Common myeloid progenitor, CD34-positive (primary cell): ENCODE data around the gene GNG4.
A peak's percentile ranks its signal among the peaks of the same experiment; 100 is the strongest.

Experiments used
- CTCF ChIA-PET: fragments of 350-600 bp; sonication (Branson Sonifier 250); formaldehyde crosslinking; loops from one replicate; lab custom pipeline; 2021; ENCODE audit warnings: antibody characterized with exemption; lab: Charles Lee
- POLR2A ChIA-PET: fragments of 350-600 bp; sonication (Branson Sonifier 250); formaldehyde crosslinking; loops from one replicate; lab custom pipeline; 2021; ENCODE audit warnings: antibody characterized with exemption; lab: Charles Lee
- DNase-seq, 3 donors: peaks; one replicate each; pipeline versions ENCODE4 v3.0.0 to v3.0.0-alpha.2; 2013
- H3K27ac ChIP-seq, 2 experiments: 1 replicate in 1 of 2; 2 replicates in 1 of 2; pipeline ENCODE4 v1.7.0; 2013; ENCODE audit warnings: inconsistent platforms in 2 of 2, low read length in 2 of 2, mild to moderate bottlenecking in 2 of 2, low read depth in 1 of 2, moderate library complexity in 1 of 2; ENCODE audit not compliant: severe bottlenecking in 2 of 2, insufficient read depth in 1 of 2, poor library complexity in 1 of 2
- H3K27me3 ChIP-seq, 5 experiments: replicated peaks in 2 of 5; 1 replicate in 3 of 5; 2 replicates in 2 of 5; pipeline versions ENCODE4 v1.6.1 to v1.7.0; 2013; ENCODE audit warnings: low read length in 4 of 5, mild to moderate bottlenecking in 2 of 5, moderate library complexity in 2 of 5, inconsistent platforms in 1 of 5; ENCODE audit not compliant: insufficient read depth in 5 of 5, control insufficient read depth in 4 of 5
- H3K36me3 ChIP-seq, 4 experiments: 1 replicate in 2 of 4; 2 replicates in 2 of 4; pipeline versions ENCODE4 v1.6.1 to v1.7.0; 2013; ENCODE audit warnings: low read length in 3 of 4, control low read depth in 1 of 4, mild to moderate bottlenecking in 1 of 4; ENCODE audit not compliant: control insufficient read depth in 4 of 4, insufficient read depth in 4 of 4
- H3K4me1 ChIP-seq, 4 experiments: 1 replicate in 3 of 4; 2 replicates in 1 of 4; pipeline versions ENCODE4 v1.6.1 to v1.7.1; 2013; ENCODE audit warnings: low read length in 3 of 4, mild to moderate bottlenecking in 3 of 4, control low read depth in 1 of 4, inconsistent platforms in 1 of 4, moderate library complexity in 1 of 4; ENCODE audit not compliant: control insufficient read depth in 4 of 4, insufficient read depth in 4 of 4; ENCODE audit errors: control extremely low read depth in 1 of 4
- H3K4me3 ChIP-seq, 7 experiments: 1 replicate in 4 of 7; 2 replicates in 3 of 7; pipeline versions ENCODE4 v1.5.1 to v1.7.0; 2013; ENCODE audit warnings: mild to moderate bottlenecking in 7 of 7, low read length in 6 of 7, moderate library complexity in 6 of 7, inconsistent platforms in 2 of 7, low read depth in 2 of 7, control low read depth in 1 of 7; ENCODE audit not compliant: insufficient read depth in 4 of 7, control insufficient read depth in 1 of 7; ENCODE audit errors: extremely low read depth in 1 of 7
- H3K9me3 ChIP-seq, 5 experiments: 1 replicate in 4 of 5; 2 replicates in 1 of 5; pipeline versions ENCODE4 v1.6.1 to v1.7.1; 2013; ENCODE audit warnings: low read length in 4 of 5, mild to moderate bottlenecking in 2 of 5, inconsistent platforms in 1 of 5, low read depth in 1 of 5, moderate library complexity in 1 of 5; ENCODE audit not compliant: control insufficient read depth in 4 of 5, insufficient read depth in 2 of 5; ENCODE audit errors: control extremely low read depth in 1 of 5
- WGBS: methylation state at CpG from one replicate; pipeline ENCODE4 v1.1.5; 2013; ENCODE audit not compliant: insufficient coverage; 5-methylcytosine and 5-hydroxymethylcytosine counted together

GNG4 gene

GRCh38 chr1:235507623-235508022, 142.0 kb downstream of the GNG4 start:
- H3K4me3 ChIP-seq: no peak overlapping the region
- POLR2A ChIA-PET: no interaction called here
- H3K27ac ChIP-seq: no peak overlapping the region
- WGBS: 95% methylated on average over 2 of the region's 3 CpGs
- no peaks in the 10 kb centered on the region for H3K9me3 ChIP-seq
- peaks cover 5 to 21% (median 12%) of the 10 kb centered on the region in 4 experiments for H3K4me1 ChIP-seq
- peaks cover 0 to 4% (median 4%) of the 10 kb centered on the region in 5 experiments for H3K27me3 ChIP-seq
- no peak for DNase-seq
- CTCF ChIA-PET: interaction anchor here (2.7 kb wide), 1 partner anchor 94 kb away, joined by 10 read pairs; no protein-coding TSS in a partner anchor
- no peaks in the 10 kb centered on the region for H3K36me3 ChIP-seq

DNA sequence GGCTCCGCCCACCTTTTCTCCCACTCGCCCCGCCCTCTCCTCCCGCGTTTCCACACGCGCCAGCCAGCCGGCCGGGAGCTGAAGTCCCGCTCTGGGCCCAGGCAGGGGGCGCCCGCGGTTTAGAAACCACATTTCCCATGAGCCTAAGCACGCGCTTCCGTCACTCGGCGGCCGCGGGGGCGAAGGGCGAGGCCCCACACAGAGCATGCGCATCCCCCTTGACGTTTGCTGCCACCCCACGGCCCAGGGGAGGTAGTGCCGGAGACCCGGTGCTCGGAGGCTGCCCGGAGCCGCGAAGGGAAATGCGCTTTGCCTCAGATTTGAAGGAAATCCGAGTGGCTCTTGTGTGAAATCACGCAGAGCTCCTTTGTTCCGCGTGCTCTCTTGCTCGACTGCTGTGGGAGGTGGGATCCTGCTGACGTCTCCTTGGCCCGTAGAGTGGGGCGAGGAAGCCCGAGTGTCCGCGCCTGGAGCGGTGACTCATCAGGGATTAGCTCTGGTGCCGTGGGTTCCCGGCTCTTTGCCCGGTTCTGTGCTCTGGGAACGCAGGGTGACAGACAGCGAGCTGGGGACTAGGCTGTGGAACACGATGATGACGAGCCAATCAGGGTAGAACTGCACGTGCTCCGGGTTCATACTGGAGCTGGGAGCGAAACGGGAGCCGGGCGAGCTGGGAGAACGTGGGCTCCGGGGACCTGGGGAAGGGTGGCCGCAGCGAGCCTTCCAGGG, 144.9 kb downstream of the GNG4 start:
- H3K4me3 ChIP-seq: peak overlapping the region; percentile 52 to 95 (median 76)
- H3K4me1 ChIP-seq: peaks cover 5 to 26% (median 15%) of the 10 kb centered on the region in 4 experiments
- WGBS: 0% methylated on average over 51 of the region's 61 CpGs
- peaks cover 0 to 4% (median 0%) of the 10 kb centered on the region in 5 experiments for H3K27me3 ChIP-seq
- peak overlapping the region in 1 of 2 experiments; percentile 77 for H3K27ac ChIP-seq
- peak; percentile 99 for DNase-seq
- CTCF ChIA-PET: interaction anchor here (0.5 to 1.4 kb wide), 9 partner anchors 9 to 468 kb away, joined by 3 to 4 read pairs (median 3); no protein-coding TSS in a partner anchor
- no peaks in the 10 kb centered on the region for H3K9me3 ChIP-seq
- POLR2A ChIA-PET: interaction anchor here (0.6 to 0.7 kb wide), 2 partner anchors 450 to 660 kb away, joined by 3 to 5 read pairs; no protein-coding TSS in a partner anchor
- no peaks in the 10 kb centered on the region for H3K36me3 ChIP-seq

DNA sequence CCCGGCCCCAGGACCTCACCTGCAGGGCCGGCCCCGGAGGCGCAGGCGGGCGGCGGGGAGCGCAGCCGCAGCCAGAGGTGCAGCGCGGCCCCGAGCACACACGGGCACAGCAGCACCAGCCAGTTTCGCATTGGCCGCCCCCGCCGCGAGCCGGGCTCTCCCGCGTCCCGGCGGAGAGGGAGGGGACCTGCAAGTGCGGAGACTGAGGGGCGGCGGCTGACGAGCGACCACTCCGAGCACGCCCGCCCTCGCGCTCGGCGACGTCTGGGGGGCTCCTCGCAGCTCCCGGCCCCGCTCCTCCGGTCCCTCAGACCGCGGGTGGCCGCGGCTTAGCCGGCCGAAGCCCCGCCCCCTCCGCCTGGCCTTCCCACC, 145.5 kb downstream of the GNG4 start, which contains the start of gene B3GALNT2:
B3GALNT2 (minus strand) TSS at position 331 of the 372 bp plus-strand sequence; CDS start at position 131, 200 bp downstream.
- ChIA-PET CTCF (interaction anchor here (0.5 to 1.3 kb wide), 3 partner anchors 88 to 455 kb away, joined by 3 to 4 read pairs (median 3); no protein-coding TSS in a partner anchor), POLR2A (interaction anchor here (0.6 to 0.7 kb wide), 2 partner anchors 451 to 659 kb away, joined by 3 to 5 read pairs; no protein-coding TSS in a partner anchor)
- H3K4me1 ChIP-seq: peaks cover 5 to 26% (median 15%) of the 10 kb centered on the region in 4 experiments
- DNase-seq: no peak
- peak within 1 kb of the TSS; percentile 52 to 95 (median 76) for H3K4me3 ChIP-seq
- peaks cover 0 to 4% (median 0%) of the 10 kb centered on the region in 5 experiments for H3K27me3 ChIP-seq
- H3K9me3 ChIP-seq: no peaks in the 10 kb centered on the region
- no peaks in the 10 kb centered on the region for H3K36me3 ChIP-seq
- peak within 1 kb of the TSS in 1 of 2 experiments; percentile 77 for H3K27ac ChIP-seq
- WGBS: 0% methylated on average over 33 of the region's 48 CpGs

DNA sequence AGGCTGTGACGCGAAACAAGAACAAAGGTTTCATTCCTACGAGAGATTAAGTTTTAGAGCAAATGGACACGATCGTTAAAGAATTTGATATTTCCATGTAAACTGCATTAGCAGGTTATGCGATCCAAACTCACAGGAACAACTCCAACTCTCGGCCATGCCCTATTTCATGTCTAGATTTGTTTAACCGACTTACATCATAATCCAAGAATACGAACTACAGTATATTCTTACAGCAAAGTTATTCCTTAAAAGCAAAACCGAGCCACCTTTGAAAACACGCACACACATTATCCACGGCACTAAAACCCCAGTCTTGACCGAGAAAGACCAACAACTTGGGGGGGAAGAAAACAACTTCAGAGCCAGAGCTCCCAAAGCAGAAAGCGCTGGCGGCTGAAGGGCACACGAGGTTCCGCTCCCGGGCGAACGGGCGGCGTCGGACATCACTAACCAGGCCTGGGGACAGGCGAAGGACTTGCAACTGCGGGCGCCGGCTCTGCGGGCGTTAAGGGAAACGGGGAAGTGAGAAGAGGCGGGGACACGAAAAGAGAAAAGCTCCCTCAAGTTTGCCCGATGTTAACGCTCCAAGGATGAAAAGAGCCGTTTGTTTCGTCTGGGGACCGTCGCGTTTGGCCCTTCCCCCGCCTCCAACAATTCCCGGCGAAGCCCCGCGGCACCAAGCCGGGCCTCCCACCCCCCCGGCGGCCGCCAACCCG, 146.0 kb downstream of the GNG4 start:
- ChIA-PET CTCF (interaction anchor here (1.2 kb wide), 1 partner anchor 10 kb away, joined by 3 read pairs; no protein-coding TSS in a partner anchor), POLR2A (interaction anchor here (0.9 kb wide), 1 partner anchor 10 kb away, joined by 3 read pairs; no protein-coding TSS in a partner anchor)
- H3K4me1 ChIP-seq: peaks cover 5 to 26% (median 15%) of the 10 kb centered on the region in 4 experiments
- under 1% methylated on average over 44 of the region's 49 CpGs for WGBS
- peaks cover 0 to 4% (median 0%) of the 10 kb centered on the region in 5 experiments for H3K27me3 ChIP-seq
- H3K36me3 ChIP-seq: no peaks in the 10 kb centered on the region
- H3K9me3 ChIP-seq: no peaks in the 10 kb centered on the region
- peak overlapping the region; percentile 52 to 95 (median 76) for H3K4me3 ChIP-seq
- DNase-seq: peak; percentile 46 to 72 (median 65)
- H3K27ac ChIP-seq: peak overlapping the region in 1 of 2 experiments; percentile 61

DNA sequence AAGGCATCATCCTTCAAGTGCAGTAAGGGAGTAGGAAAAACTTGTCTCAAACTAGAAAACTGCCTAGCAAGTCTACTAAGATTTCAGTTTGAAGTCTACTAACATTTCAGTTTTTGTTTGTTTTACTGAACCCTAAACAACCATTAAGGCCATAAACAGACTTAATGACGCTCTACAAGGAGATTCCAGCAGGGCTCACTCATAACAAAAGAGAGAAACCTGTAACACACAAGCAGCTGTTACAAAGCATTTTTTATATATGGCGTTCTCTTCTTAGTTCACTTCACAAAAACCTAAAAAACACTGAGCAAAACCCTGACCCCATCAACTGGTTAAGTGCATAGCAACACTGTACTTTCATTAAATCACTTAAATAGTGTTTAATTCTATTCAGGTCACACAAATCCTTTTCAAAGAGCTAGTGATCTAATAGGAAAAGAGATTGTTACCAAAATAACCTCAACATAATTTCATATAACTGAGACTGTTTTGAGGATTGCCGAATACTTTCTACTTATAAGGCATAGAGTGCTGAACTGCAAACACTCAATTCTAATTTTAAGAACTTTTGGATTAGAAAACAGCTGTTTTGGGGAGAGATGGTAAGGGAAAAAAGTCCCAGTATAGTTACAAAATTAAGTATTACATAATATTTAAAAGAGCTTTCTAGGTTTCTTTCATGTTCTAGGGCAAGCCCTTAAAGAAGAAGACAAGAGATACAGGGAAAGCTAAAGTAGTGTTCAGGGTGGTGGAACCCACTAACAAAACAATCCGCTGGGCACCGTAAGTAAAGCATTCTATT, 146.8 kb downstream of the GNG4 start:
- Histone ChIP-seq H3K27me3 (no peaks in the 10 kb centered on the region), H3K4me1 (peaks cover 5 to 26% (median 15%) of the 10 kb centered on the region in 4 experiments), H3K27ac (peak overlapping the region in 1 of 2 experiments; percentile 61), H3K4me3 (peak overlapping the region in 6 of 7 experiments; percentile 74 to 95 (median 76)), H3K36me3 (no peaks in the 10 kb centered on the region), H3K9me3 (no peaks in the 10 kb centered on the region)
- CTCF ChIA-PET: interaction anchor here (1.2 kb wide), 1 partner anchor 11 kb away, joined by 3 read pairs; no protein-coding TSS in a partner anchor
- peak in 2 of 3 donors; percentile 33 to 41 for DNase-seq
- POLR2A ChIA-PET: interaction anchor here (0.6 to 0.9 kb wide), 2 partner anchors 9 to 188 kb away, joined by 3 to 4 read pairs; no protein-coding TSS in a partner anchor
- 38% methylated on average over 4 of the region's 5 CpGs for WGBS

GRCh38 chr1:235500971-235501540, 148.5 kb downstream of the GNG4 start:
- H3K4me1 ChIP-seq: peaks cover 5 to 26% (median 15%) of the 10 kb centered on the region in 4 experiments
- CTCF ChIA-PET: interaction anchor here (0.6 kb wide), 1 partner anchor 277 kb away, joined by 3 read pairs; no protein-coding TSS in a partner anchor

More at GRCh38 chr1:235500971-235501540, 148.5 kb downstream of the GNG4 start:
- 93% methylated on average over 2 of the region's 5 CpGs for WGBS
- Histone ChIP-seq H3K36me3 (no peaks in the 10 kb centered on the region), H3K9me3 (no peaks in the 10 kb centered on the region), H3K4me3 (no peak overlapping the region), H3K27me3 (no peaks in the 10 kb centered on the region), H3K27ac (no peak overlapping the region)
- no peak for DNase-seq
- POLR2A ChIA-PET: no interaction called here
